Stimulated activated naive CD8-positive, alpha-beta T cell treated with anti-CD3 and anti-CD28 coated beads, Interleukin-15, Interleukin-2, amounts not matched to agents 100 ng/mL and 50 ng/mL, for 24 hours (primary cell): ENCODE data around the gene CHRDL2.

Source experiments
- H3K27ac Mint-ChIP-seq: one replicate; pipeline ENCODE4 v1.8.0; 2021; ENCODE audit warnings: mild to moderate bottlenecking, mixed read lengths
- H3K27me3 Mint-ChIP-seq: one replicate; pipeline ENCODE4 v1.8.0; 2021; ENCODE audit warnings: mixed read lengths
- H3K36me3 Mint-ChIP-seq: one replicate; pipeline ENCODE4 v1.8.0; 2021; ENCODE audit warnings: low read depth, mixed read lengths
- H3K4me1 Mint-ChIP-seq: one replicate; pipeline ENCODE4 v1.8.0; 2021; ENCODE audit warnings: low read depth, mixed read lengths
- H3K4me3 Mint-ChIP-seq: one replicate; pipeline ENCODE4 v1.8.0; 2021; ENCODE audit warnings: mild to moderate bottlenecking, mixed read lengths
- H3K9me3 Mint-ChIP-seq: one replicate; pipeline ENCODE4 v1.8.0; 2021; ENCODE audit warnings: mixed read lengths

Gene CHRDL2

DNA sequence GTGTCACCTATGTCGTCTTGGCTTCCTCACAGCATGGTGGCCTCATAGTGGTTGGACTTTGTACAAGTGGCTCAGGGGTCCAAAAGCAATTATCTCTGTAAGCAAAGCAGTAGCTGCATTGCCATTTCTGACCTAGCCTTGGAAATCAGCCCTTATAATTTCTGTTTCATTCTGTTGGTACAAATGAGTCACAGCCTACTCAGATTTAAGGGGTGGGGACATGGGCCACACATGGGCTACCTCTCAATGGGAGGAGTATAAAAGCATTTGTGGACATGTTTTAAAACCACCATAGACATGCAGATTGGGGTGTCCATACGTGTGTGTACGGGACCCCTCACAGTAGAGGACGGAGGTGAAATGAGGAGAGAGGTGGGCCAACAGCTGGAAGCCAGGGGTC, 41.6 kb downstream of the CHRDL2 start:
- Mint-ChIP-seq H3K36me3 (no peaks in the 10 kb centered on the region), H3K4me1 (no peaks in the 10 kb centered on the region)

DNA sequence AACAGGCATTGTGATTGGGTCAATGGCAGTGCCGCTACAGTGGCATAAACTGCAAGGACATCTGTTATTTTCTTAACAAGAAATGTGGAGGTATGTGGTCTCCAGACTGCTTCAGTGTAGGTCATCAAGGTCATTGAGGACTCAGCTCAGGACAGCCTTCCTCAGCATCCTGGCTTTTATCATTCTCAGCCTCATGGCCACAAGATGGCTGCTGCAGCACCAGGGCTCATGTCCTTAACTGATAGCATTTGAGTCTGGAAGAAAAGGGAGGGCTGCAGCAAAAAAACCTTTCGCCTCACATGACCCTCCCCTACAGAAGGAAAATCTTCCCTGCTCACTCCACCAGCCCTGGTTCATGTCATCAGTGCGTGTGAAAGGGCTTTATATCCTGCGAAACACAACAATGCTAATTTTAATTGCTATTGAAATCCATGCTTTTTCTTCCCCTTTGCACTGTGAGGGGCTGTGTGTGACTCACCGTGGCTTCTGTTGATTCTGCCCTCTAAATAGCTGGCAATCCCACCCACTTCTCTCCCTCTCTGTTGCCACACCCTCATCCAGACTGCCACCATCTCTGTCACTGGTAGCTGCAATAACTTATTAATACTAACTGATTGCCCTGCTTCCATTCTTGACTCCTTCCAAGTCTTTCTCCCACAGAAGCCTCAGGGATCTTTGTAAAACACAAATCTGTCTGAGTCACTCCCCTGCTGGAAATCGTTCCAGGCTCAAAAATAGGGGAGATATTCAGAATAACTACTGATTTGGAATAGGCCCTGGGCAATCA, 43.8 kb downstream of the CHRDL2 start:
- H3K27me3 Mint-ChIP-seq: peaks cover 14% of the 10 kb centered on the region
- H3K9me3 Mint-ChIP-seq: no peaks in the 10 kb centered on the region
- H3K4me3 Mint-ChIP-seq: no peak overlapping the region
- H3K36me3 Mint-ChIP-seq: no peaks in the 10 kb centered on the region
- no peaks in the 10 kb centered on the region for H3K4me1 Mint-ChIP-seq
- H3K27ac Mint-ChIP-seq: no peak overlapping the region

More for the DNA sequence above, 41.6 kb downstream of the CHRDL2 start:
- H3K27me3 Mint-ChIP-seq: no peaks in the 10 kb centered on the region
- H3K27ac Mint-ChIP-seq: no peak overlapping the region
- no peaks in the 10 kb centered on the region for H3K9me3 Mint-ChIP-seq
- H3K4me3 Mint-ChIP-seq: no peak overlapping the region

DNA sequence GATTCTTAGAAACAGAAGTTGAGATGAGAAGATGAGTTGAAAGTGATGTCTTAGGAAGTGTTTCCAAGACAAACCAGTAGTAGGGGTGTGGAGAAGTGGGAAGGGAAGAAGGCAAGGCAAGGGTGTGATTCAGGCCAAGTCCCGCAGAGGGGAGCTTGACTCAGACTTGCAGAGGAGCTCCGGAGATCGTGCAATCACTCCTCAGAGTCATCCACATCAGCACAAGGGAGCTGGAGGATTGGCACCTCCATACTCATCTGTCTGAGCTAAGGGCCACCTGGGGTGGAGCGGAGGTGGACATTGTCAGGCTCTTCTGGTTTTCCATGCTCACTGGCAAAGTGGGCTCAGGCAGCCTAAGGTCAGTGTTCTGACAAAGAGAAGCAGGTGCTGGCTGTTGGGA, 44.4 kb downstream of the CHRDL2 start:
- no peak overlapping the region for H3K27ac Mint-ChIP-seq
- H3K36me3 Mint-ChIP-seq: no peaks in the 10 kb centered on the region
- no peaks in the 10 kb centered on the region for H3K9me3 Mint-ChIP-seq
- peaks cover 19% of the 10 kb centered on the region for H3K27me3 Mint-ChIP-seq
- no peaks in the 10 kb centered on the region for H3K4me1 Mint-ChIP-seq
- no peak overlapping the region for H3K4me3 Mint-ChIP-seq

DNA sequence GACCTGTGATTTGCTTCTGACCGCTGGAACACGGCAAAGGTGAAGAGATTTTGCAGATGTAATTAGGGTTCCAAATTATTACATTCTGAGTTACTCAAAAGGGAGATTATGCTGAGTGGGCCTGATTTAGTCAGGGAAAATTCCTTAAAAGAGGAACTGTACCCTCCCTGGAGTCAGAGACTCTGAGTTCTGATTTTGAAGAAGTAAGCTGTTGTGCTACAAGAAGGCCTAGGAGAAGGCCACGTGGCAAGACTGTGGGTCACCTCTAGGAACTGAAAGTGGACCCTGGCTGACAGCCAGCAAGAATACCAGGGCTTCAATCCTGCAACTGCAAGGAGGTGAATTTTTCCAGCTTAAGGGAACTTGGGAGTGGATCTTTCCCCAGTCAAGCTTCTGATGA, 45.3 kb downstream of the CHRDL2 start:
- peaks cover 23% of the 10 kb centered on the region for H3K27me3 Mint-ChIP-seq
- H3K4me3 Mint-ChIP-seq: no peak overlapping the region
- no peaks in the 10 kb centered on the region for H3K4me1 Mint-ChIP-seq
- H3K36me3 Mint-ChIP-seq: no peaks in the 10 kb centered on the region
- no peak overlapping the region for H3K27ac Mint-ChIP-seq
- no peaks in the 10 kb centered on the region for H3K9me3 Mint-ChIP-seq

DNA sequence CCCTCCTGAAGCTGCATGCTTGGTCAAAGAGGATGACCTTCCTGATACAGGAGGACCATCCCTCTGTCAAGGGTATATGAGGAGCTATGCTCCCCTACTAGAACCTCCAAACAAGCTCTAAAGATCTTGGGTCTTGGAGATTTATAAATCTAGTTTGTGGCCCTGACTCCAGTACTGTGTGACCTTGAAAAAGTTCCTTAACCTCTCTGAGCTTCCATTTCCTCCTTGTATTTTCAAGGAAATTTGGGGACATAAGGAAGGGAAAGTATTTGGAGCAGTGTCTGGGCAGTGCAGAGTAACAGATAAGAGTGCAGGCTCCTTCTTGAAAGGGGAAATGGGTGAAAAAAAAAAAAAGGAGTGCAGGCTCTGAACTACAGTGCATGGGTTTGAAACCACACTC, 45.9 kb downstream of the CHRDL2 start:
- Mint-ChIP-seq H3K4me1 (no peaks in the 10 kb centered on the region), H3K36me3 (no peaks in the 10 kb centered on the region), H3K9me3 (no peaks in the 10 kb centered on the region), H3K4me3 (no peak overlapping the region), H3K27ac (no peak overlapping the region), H3K27me3 (peaks cover 23% of the 10 kb centered on the region)

DNA sequence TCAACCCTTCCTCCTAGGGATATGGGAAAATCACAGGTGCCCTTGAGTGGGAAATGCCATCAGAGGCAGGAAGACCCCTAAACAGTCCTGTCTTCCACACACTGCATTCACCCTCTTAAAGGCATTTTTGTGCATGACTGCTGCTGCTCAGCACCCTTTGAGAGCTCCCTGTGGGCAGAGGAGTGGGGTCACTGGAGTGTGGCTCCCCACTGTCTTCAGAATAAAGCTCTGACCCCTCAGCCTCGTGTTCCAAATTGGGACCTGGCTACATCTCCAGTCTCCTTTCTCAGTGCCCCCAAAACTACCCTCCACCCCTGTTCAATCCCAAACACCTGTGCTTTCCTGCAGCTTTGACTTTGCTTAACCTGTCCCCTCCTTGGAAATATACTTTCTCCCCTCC, 46.6 kb downstream of the CHRDL2 start:
- Mint-ChIP-seq H3K36me3 (no peaks in the 10 kb centered on the region), H3K27me3 (peaks cover 23% of the 10 kb centered on the region), H3K4me3 (no peak overlapping the region), H3K9me3 (no peaks in the 10 kb centered on the region), H3K27ac (no peak overlapping the region), H3K4me1 (no peaks in the 10 kb centered on the region)

DNA sequence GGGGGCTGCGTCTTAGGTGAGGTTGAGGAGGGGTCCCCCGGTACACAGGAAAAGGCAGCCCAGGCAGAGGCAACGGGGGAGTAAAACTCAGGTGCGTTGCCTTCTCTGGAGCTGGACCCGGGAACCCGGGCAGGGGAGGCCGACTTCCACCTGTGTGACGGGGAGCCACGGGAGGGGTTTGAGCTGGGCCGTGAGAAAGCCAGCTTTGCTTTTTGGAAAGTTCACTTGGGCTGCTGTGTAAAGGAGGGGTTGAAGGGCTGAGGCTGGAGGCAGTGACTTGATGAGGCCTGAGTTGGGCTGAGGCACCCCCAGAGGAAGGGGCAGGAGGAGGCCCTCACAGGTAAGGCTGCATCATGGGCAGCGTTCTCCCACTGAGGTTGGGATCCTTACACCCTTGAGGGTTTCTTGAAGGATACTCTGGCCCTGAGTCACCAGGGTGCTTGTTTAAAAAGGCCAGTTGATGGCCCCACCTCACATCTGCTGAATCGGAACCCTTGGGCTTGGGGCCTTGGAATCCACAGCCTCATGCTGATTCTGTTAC, 47.2 kb downstream of the CHRDL2 start:
- Mint-ChIP-seq H3K4me3 (no peak overlapping the region), H3K9me3 (no peaks in the 10 kb centered on the region), H3K27ac (no peak overlapping the region), H3K27me3 (peaks cover 23% of the 10 kb centered on the region), H3K36me3 (no peaks in the 10 kb centered on the region), H3K4me1 (no peaks in the 10 kb centered on the region)

DNA sequence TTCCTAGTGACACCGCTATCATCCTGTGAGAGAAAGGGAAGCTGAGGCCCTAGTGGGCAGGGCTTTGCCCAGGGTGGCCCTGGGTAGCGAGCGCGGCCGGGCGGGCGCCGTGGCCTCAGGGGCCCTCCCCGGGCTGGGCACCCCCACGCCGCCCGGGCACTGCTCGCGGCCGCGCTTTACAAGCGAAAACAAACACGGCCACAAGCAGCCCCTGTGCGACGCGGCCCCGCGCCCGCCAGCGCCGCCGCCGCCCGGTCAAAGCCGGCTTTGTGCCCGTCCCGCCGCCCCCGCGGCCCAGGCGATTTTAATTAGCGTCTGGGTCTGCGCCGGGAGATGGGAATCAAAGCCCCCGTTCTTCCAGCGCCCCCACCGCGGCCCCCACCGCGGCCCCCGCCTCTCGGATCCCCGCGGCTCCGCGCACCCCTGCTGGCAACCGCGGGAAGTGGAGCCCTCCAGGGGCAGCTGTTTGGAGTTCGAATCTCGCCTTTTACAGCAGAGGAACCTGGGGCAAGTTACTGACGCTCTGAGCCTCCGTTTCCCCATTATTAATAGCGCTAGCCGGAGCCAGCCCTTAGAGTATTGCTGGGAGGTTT, 47.9 kb downstream of the CHRDL2 start:
- peaks cover 23% of the 10 kb centered on the region for H3K27me3 Mint-ChIP-seq
- H3K36me3 Mint-ChIP-seq: no peaks in the 10 kb centered on the region

DNA sequence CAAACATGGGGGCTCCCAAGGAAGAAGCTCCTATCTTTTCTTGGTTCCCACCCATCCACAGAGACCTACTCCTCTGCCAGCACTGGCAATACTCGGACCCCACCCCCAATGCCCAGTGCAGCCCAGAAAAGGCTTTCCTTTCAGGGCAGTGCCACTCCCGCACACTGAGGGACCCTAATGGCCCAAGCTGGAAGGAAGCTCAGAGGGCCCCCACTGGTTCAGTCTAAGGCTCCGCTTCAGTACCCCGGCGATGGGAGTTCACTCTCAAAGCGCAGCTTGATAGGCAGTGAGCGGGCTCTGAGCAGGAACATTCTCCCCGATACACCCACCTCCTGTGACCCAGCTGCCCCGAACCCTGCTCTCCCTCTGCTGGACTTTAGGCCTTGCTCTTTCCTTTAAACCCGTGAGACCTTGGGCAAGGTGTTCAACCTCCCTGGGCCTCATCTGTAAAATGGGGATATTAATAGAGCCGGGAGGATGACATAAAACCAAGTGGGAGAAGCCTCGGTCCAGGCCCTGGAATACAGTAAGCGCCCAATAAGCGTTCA, 48.4 kb downstream of the CHRDL2 start:
- Mint-ChIP-seq H3K36me3 (no peaks in the 10 kb centered on the region), H3K27me3 (peaks cover 23% of the 10 kb centered on the region), H3K4me1 (no peaks in the 10 kb centered on the region), H3K9me3 (no peaks in the 10 kb centered on the region), H3K27ac (no peak overlapping the region), H3K4me3 (no peak overlapping the region)

More for the DNA sequence above, 47.9 kb downstream of the CHRDL2 start:
- H3K27ac Mint-ChIP-seq: no peak overlapping the region
- H3K9me3 Mint-ChIP-seq: no peaks in the 10 kb centered on the region
- H3K4me1 Mint-ChIP-seq: no peaks in the 10 kb centered on the region
- H3K4me3 Mint-ChIP-seq: no peak overlapping the region

DNA sequence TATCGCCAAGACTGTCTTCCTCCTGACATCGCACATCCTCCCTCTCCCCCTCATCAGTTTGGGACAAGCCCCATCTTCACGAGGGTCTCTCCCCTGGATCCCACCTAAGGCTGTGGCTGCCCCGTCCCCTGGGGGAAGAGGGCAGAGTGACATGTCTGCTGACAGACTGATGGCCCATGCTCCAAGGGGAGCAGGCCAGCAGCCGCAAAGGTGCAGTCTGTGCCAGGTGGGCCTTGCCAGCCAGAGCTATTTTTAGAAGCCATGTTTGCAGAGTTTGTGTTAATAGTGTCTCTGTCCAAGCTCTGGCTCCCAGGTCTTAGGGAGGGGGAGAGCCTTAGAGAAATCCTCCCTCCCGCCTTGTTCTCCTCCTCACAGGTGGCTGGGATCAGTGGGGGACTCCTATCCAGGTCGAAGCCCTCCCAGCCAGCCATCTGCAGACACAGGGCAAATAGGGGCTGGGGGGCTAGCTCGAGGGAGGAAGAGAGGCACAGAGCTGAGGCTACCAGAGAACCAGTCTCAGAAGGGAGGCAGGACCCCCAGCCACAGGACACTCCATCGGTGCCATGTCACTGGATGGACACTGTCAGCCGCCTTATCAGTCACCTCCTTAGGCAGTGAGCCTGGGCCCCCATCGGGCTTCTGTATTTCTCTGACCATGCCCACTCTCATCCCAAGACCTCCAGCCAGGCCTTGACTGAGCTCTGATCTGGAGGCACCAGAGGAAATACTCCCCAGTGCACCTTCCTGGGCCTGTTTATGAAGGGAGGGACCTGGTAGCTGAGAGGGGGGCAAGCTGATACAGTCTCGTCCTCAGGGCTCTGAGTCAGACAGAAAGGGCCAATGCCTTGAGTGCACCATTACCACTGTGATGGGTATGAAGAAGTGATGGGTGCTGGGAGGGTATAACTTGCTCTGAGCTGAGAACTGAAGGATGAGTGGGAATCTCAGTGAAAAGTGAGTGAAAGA, 49.3 kb downstream of the CHRDL2 start:
- H3K27ac Mint-ChIP-seq: no peak overlapping the region
- peaks cover 23% of the 10 kb centered on the region for H3K27me3 Mint-ChIP-seq
- no peak overlapping the region for H3K4me3 Mint-ChIP-seq
- H3K36me3 Mint-ChIP-seq: no peaks in the 10 kb centered on the region
- no peaks in the 10 kb centered on the region for H3K9me3 Mint-ChIP-seq
- H3K4me1 Mint-ChIP-seq: no peaks in the 10 kb centered on the region

DNA sequence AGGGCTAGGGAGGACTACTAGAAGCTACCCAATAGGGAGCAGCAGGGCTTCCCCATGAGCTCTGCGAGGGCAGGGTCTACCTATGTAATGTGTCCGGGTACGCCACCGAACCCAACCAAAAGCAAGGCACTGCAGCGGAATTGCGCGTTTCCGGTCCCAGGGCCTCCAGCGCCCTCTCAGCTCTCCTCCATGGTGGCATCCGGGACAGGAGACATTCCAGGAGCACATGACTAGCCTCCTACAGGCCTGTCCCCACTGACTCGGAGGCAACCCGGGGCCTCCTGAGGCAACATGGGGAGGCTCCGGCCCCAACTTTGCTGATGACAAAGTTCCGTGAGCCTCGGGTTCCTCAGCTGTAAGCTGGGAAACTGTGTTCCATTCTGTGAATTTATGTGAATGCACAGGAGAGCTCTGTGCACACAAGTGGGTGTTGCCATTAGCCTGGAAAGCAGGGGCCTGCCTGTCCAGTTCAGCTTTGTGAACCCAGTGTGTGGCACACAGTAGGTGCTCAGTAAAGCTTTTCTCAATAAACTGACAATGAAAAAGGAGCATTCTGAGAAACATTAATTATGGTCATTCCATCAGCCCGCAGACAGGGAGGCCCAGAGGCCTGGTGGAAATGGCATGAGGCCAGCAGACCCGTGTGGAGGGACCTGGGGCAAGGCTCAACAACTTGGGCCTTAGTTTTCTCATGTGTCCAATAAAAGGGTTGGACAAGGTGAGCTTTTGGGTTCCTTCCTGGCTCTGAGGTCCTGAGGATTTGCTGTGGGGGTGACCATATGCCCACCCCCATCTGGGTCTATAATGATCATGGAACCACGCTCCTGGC, 50.3 kb downstream of the CHRDL2 start:
- no peak overlapping the region for H3K27ac Mint-ChIP-seq
- no peak overlapping the region for H3K4me3 Mint-ChIP-seq
- H3K9me3 Mint-ChIP-seq: no peaks in the 10 kb centered on the region
- peaks cover 23% of the 10 kb centered on the region for H3K27me3 Mint-ChIP-seq
- no peaks in the 10 kb centered on the region for H3K4me1 Mint-ChIP-seq
- H3K36me3 Mint-ChIP-seq: no peaks in the 10 kb centered on the region

DNA sequence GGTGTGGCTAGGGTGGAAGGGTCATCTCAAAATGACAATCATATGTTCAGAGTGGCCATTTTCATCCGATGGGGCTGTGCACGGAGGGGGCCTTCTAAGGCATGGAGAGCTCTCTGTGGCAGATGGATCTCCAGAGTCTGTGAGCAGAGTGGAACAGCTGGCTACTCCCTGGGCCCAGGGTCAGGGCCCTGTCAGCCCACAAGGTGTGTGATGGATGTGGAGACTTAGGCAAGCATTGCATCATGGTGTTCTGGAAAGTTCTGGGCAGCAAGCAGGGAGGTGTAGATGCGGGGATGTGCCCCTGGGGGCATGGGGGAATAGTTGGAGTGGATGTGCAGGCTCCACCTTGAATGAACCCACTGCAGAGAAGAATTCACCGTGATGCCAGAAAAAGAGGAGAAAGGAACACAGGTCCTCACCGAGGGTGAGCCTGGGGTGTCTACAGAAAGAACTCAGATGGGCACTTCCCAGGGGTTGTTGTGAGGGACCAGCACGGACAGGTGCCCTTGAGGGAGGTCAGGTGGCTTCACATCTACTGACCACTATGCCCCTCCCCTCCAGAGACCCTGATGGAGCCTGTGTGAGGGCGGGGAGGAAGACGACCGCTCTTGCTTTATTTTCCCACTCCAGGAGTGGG, 51.1 kb downstream of the CHRDL2 start:
- Mint-ChIP-seq H3K36me3 (no peaks in the 10 kb centered on the region), H3K9me3 (no peaks in the 10 kb centered on the region), H3K27ac (no peak overlapping the region), H3K4me1 (no peaks in the 10 kb centered on the region), H3K4me3 (no peak overlapping the region), H3K27me3 (peaks cover 23% of the 10 kb centered on the region)

DNA sequence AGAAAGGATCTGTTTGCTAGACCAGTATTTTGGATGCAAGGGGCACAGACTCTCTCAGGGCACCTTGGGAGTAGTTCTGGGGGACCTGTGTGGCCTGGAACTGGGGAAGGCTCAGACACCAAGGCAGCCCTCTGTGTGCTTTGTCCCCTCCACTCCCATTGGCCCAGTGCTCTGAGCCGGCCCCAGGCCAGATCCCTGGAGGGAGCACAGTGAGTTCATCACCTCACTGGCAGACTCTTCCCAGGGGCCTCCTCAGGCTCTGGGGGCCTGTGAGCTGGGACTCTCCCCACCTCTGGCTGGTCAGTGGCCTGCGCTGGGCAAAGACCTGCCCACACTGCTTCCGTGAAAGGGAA, 51.7 kb downstream of the CHRDL2 start:
- Mint-ChIP-seq H3K9me3 (no peaks in the 10 kb centered on the region), H3K36me3 (no peaks in the 10 kb centered on the region), H3K27me3 (peaks cover 23% of the 10 kb centered on the region), H3K27ac (no peak overlapping the region), H3K4me3 (no peak overlapping the region), H3K4me1 (no peaks in the 10 kb centered on the region)
